ENCODE measurements around the gene SPATS2L. TPM values are rescaled to one million over a fixed set of nuclear protein-coding genes. Genes with fewer than 3 reads are reported as not detected.

The SPATS2L gene
- polyA plus RNA-seq, 1 experiment, result 243 TPM

DNA sequence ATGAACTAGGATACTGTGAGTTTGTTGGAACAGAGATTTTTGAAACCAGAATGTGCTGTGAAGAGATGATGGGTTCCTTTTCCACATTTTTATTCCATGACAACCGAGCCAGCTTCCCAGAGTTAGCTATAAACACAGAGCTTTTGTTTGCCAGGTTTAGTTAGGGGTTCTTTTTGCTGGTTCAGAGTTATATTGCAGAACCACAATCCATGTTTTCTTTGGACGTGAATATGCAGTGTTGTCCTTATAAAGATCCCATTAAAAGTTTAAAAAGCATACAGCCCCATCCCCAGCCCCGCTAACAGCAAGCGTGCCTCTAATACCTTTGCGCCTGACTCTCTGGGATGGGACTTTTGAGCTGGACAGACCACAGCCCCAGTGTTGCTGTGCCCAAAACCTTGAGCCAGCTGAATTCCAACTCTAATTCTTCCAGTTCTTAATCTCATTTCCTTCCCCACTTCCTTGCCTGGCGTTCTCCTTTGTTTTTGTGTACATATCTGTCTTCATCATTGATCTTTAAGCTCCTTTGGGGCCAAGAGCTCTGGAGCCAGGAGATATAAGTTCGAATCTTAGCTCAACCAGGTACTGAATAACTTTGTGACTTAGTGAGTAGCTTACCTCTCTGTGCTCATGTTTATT lies 72.3 kb downstream of the SPATS2L start:
- POLR2A ChIA-PET, result interaction anchor here (0.9 kb wide), 1 partner anchor 71 kb away, joined by 4 read pairs; no protein-coding TSS in a partner anchor
- CTCF ChIA-PET, result interaction anchor here (0.7 to 2.2 kb wide), 3 partner anchors 67 to 418 kb away, joined by 3 to 5 read pairs (median 3); no protein-coding TSS in a partner anchor
- H3K36me3 ChIP-seq (ENCODE audit: control insufficient read depth, insufficient read depth, low read length), result no peaks in the 10 kb centered on the region
- H3K4me3 ChIP-seq (ENCODE audit: low read depth, low read length), result no peak overlapping the region
- H3K27me3 ChIP-seq (ENCODE audit: control insufficient read depth, insufficient read depth, low read length), result no peaks in the 10 kb centered on the region
- TF ChIP-seq, protein P1, sequence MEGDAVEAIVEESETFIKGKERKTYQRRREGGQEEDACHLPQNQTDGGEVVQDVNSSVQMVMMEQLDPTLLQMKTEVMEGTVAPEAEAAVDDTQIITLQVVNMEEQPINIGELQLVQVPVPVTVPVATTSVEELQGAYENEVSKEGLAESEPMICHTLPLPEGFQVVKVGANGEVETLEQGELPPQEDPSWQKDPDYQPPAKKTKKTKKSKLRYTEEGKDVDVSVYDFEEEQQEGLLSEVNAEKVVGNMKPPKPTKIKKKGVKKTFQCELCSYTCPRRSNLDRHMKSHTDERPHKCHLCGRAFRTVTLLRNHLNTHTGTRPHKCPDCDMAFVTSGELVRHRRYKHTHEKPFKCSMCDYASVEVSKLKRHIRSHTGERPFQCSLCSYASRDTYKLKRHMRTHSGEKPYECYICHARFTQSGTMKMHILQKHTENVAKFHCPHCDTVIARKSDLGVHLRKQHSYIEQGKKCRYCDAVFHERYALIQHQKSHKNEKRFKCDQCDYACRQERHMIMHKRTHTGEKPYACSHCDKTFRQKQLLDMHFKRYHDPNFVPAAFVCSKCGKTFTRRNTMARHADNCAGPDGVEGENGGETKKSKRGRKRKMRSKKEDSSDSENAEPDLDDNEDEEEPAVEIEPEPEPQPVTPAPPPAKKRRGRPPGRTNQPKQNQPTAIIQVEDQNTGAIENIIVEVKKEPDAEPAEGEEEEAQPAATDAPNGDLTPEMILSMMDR (IDR thresholded peaks at IDR 0.05; ENCODE audit: insufficient read depth, low read depth, low read length), result no peak
- peak; percentile 94 for DNase-seq (ENCODE audit: low read depth)

DNA sequence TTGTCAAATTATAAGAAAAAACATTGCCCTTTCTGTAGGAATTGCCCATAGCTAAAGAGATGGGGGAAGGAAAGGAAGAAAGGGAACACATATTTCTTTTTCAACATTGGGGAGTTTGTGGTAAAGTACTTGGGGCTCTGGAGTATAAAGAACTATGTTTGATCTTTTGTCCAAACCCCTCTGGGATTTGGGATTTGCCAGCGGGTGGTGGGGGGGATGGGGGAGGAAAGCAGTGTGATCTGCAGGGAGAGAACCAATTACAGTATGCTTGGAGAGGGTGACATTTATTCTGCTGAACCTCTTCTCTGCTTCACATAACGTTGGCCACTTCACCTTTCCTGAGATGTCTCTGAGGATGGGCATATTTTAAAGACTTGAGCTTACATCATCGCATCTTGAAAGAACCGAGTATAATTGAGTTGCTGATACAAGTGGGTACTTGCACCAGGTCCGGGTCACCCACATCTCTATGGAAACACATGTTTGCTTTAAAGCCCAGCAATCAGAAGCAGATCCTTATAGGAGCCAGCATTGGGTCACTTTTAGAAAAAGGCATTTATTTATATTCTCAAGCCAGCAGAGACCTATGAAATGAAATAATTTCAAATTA lies 73.1 kb downstream of the SPATS2L start:
- Histone ChIP-seq H3K36me3 (ENCODE audit: control insufficient read depth, insufficient read depth, low read length) (no peaks in the 10 kb centered on the region), H3K27me3 (ENCODE audit: control insufficient read depth, insufficient read depth, low read length) (no peaks in the 10 kb centered on the region), H3K4me3 (ENCODE audit: low read depth, low read length) (no peak overlapping the region)
- POLR2A ChIA-PET, result no interaction called here
- no peak for DNase-seq (ENCODE audit: low read depth)
- TF ChIP-seq, protein P1 (IDR thresholded peaks at IDR 0.05; ENCODE audit: insufficient read depth, low read depth, low read length), result no peak
- CTCF ChIA-PET, result interaction anchor here (1.0 kb wide), 1 partner anchor 68 kb away, joined by 3 read pairs; no protein-coding TSS in a partner anchor

DNA sequence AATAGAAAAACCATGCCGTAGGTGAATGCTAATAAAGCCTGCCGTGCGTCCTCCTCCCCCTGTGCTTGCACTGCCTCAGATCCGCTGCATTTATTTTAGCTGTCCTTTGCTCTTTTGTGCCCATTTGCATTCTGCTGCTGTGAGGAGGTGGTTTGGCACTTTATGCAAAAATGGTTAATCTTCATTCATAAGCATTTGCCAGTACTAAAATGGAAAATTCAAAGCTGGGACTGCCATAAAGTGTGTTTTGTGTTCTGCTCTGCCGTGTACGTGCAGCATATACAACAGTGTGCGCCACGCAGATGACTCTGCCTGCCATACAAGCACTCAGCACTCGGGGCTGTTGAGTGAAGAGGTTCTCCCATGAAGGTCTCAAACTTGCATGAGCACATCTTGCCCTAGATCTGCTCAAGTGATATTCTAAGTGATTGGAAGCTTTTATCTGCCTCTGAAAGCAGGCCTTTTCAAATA lies 73.6 kb downstream of the SPATS2L start:
- Histone ChIP-seq H3K36me3 (ENCODE audit: control insufficient read depth, insufficient read depth, low read length) (no peaks in the 10 kb centered on the region), H3K27me3 (ENCODE audit: control insufficient read depth, insufficient read depth, low read length) (no peaks in the 10 kb centered on the region), H3K4me3 (ENCODE audit: low read depth, low read length) (no peak overlapping the region)
- TF ChIP-seq, protein P1 (IDR thresholded peaks at IDR 0.05; ENCODE audit: insufficient read depth, low read depth, low read length), result no peak
- no peak for DNase-seq (ENCODE audit: low read depth)
- POLR2A ChIA-PET, result no interaction called here
- CTCF ChIA-PET, result interaction anchor here (1.1 kb wide), 1 partner anchor 59 kb away, joined by 3 read pairs; no protein-coding TSS in a partner anchor

DNA sequence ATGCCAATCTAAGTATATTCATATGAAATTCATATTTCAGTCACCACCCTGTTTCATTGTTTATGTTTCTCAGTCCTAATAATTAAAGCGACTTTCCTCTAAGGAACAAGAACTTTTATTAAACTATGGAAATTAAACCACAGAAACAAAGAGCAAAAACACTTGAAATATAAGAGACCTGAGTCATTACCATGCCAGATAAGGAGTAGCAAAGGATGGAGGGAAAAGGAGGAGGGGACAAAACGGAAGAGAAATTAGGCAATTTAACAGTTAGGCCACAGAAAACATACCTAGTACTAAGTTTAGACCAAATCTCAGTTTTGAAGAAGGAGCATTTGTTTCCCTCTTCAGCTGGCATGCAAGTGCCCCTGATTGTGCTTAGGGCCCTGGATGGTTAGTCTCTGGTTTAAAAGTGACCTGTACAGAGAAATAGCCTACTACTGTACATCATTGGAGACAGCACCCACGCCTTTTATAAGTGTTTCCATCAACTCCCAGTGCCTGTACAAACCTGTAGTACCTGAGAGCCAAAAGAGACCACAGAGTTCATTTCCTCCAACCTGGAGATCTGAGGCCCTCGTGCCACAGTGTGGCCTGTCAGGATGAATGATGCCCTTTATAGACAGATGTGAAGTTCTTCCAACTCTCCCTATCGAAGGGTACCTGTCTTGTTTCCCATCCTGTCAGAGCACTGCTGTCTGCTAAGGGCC lies 74.5 kb downstream of the SPATS2L start:
- ChIA-PET CTCF (interaction anchor here (1.1 kb wide), 1 partner anchor 60 kb away, joined by 3 read pairs; no protein-coding TSS in a partner anchor), POLR2A (no interaction called here)
- no peak for DNase-seq (ENCODE audit: low read depth)
- TF ChIP-seq, protein P1 (IDR thresholded peaks at IDR 0.05; ENCODE audit: insufficient read depth, low read depth, low read length), result no peak
- no peaks in the 10 kb centered on the region for H3K27me3 ChIP-seq (ENCODE audit: control insufficient read depth, insufficient read depth, low read length)
- H3K4me3 ChIP-seq (ENCODE audit: low read depth, low read length), result no peak overlapping the region
- no peaks in the 10 kb centered on the region for H3K36me3 ChIP-seq (ENCODE audit: control insufficient read depth, insufficient read depth, low read length)

DNA sequence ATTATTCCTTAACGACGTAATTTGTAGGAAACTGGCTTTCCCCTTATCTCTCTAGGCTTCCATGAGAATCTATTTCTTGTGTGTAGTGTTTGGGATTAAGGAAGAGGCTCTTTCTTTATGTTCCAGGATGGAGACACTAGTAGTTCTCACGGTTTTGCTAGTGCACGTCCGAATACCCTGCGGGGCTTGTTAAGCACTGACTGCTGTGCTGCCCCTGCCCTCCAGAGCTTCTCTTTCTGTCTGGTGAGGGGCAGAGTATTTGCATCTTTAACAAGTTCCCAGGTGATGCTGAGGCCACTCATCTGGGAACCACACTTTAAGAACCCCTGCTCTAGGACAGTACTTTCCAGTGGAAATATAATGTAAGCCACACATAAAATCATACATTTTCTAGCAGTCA lies 76.4 kb downstream of the SPATS2L start:
- Histone ChIP-seq H3K36me3 (ENCODE audit: control insufficient read depth, insufficient read depth, low read length) (no peaks in the 10 kb centered on the region), H3K4me3 (ENCODE audit: low read depth, low read length) (no peak overlapping the region), H3K27me3 (ENCODE audit: control insufficient read depth, insufficient read depth, low read length) (no peaks in the 10 kb centered on the region)
- ChIA-PET POLR2A (no interaction called here), CTCF (no interaction called here)
- DNase-seq (ENCODE audit: low read depth), result no peak
- TF ChIP-seq, protein P1 (IDR thresholded peaks at IDR 0.05; ENCODE audit: insufficient read depth, low read depth, low read length), result no peak
